ENCODE data around the gene DBF4B.

DBF4B gene

DNA sequence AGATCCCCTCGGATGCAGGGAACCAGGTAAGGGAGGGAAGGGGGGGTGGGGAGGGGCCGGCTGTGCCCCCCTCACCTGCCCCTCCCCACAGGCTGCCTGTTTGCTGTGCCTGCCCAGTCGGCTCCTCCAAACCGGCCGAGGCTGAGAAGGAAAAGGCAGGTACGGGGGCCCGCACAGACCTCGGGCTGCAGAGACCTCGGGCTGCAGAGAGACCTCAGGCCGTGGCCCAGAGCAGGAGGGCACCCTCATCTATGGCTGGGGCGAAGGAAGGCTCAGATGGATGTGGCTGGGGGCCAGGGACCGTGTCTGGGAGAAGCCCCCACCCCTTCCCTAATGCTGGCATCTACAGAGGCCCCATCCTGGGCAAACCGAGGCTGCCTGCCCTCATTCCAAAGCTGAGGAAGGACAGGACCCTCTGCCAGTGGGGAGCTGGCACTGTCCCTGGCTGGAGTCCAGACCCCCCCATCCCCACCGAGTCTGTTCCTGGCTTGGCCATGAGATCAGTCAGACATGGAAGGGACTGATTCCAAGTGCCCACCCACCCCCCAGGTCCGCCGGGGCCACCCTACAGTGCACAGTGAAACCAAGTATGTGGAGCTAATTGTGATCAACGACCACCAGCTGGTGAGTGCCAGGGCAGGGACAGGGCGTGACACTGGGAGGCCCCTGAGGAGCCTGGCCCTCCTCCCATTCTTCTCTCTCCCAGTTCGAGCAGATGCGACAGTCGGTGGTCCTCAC is 64.0 kb downstream of the DBF4B start:
- H3K4me3 ChIP-seq (ENCODE audit: low read length), result no peak overlapping the region
- no peak for DNase-seq (ENCODE audit: low read depth, low spot score)

GRCh38 chr17:44773140-44773539 is 64.7 kb downstream of the DBF4B start:
- H3K4me3 ChIP-seq (ENCODE audit: low read length), result no peak overlapping the region
- DNase-seq (ENCODE audit: low read depth, low spot score), result no peak

DNA sequence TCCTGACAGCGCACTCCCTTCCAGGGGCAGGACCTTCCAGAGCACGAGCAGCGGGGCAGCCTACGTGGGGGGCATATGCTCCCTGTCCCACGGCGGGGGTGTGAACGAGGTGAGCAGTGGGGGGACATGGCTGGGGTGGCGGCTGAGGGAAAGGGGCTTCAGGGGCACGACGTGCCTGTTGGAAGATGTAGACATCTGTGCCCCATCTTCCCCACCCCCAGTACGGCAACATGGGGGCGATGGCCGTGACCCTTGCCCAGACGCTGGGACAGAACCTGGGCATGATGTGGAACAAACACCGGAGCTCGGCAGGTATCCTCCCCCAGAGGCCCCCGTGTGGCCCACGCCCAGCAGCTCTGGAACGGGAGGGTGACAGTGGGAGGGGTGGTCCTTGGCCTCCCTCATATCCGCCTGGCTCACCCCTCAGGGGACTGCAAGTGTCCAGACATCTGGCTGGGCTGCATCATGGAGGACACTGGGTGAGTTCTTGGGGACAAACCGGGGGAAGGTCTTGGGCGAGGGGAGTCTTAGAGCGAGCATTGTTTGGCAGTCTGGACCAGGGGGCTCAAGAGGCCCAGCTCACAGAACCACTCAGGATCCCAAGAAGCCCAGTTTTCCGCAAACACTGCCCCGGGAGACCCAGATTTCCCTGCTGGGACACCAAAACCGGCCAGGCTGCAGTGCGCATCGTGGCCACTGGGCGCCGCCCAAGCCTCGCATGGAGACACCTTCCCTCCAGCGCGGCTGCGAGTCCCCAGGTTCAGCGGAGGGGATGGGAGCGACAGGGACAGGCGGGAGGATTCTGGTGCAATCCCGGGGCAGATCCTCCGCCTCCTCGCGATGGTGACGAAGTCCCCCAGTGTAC is 66.0 kb downstream of the DBF4B start:
- peak overlapping the region; percentile 70 for H3K4me3 ChIP-seq (ENCODE audit: low read length)
- peak; percentile 55 for DNase-seq (ENCODE audit: low read depth, low spot score)

DNA sequence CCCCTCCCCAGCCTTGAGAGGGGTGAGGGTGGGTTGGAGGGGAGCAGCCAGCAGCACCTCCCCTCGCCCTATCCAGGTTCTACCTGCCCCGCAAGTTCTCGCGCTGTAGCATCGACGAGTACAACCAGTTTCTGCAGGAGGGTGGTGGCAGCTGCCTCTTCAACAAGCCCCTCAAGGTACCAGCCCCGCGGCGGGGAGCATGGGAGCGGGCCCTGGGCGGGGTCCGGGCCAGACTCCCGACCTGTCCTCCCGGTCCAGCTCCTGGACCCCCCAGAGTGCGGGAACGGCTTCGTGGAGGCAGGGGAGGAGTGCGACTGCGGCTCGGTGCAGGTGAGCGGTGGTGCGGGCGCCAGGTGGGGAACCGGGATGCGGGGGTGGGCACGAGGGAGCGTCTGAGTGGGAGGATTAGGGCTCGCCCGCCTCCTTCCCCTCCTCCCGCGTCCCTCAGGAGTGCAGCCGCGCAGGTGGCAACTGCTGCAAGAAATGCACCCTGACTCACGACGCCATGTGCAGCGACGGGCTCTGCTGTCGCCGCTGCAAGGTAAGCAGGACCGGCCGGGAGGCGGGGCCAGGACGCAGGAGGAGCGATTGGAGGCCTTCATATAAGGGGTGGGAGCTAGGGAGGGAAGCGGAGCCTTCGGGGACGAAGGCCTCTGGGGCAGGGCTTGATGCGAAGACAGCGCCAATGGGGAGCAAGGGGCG is 66.8 kb downstream of the DBF4B start:
- H3K4me3 ChIP-seq (ENCODE audit: low read length), result peak overlapping the region; percentile 70
- DNase-seq (ENCODE audit: low read depth, low spot score), result peak; percentile 98

DNA sequence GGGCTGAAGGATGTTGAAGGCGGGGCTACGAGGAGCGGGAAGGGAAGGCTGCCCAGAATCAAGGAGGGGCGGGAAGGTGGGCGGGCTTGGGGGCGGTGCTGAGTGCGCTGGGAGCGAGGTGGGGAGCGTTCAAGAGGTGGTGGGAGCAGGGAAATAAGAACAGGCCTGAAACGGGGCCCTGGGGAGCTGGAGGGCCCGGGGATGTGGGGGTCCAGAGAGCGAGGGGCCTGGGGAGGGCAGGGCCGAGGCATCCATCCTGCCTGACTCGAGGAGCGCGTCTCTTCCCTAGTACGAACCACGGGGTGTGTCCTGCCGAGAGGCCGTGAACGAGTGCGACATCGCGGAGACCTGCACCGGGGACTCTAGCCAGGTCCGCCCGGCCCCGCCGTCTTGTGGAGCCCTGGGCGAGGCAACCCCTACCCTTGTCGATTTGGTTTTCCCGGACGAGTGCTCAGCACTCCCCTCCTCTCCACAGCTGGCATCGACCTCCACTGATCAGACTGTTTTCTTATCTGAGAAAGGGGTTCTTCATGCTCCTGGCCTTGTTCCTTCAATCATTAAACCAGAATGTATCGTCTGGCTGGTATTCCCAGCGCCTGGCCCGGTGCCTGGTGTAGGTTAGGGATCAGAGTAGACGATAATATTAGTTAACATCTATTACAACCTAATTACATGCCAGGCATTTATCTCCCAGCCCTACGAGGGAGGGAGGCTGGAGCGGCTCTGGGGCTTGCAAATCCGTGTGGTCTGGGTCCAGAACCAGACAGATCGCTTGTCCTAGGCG is 67.6 kb downstream of the DBF4B start:
- no peak for DNase-seq (ENCODE audit: low read depth, low spot score)
- peak overlapping the region; percentile 70 for H3K4me3 ChIP-seq (ENCODE audit: low read length)

- H3K4me3 ChIP-seq (ENCODE audit: low read length), result no peak overlapping the region
- no peak for DNase-seq (ENCODE audit: low read depth, low spot score)
Measured at GRCh38 chr17:44776628-44777393, 68.3 kb downstream of the DBF4B start.

GRCh38 chr17:44777394-44778348 is 69.2 kb downstream of the DBF4B start:
- H3K4me3 ChIP-seq (ENCODE audit: low read length), result no peak overlapping the region
- DNase-seq (ENCODE audit: low read depth, low spot score), result no peak

GRCh38 chr17:44778656-44779210 is 70.3 kb downstream of the DBF4B start:
- DNase-seq (ENCODE audit: low read depth, low spot score), result no peak
- peak overlapping the region; percentile 53 for H3K4me3 ChIP-seq (ENCODE audit: low read length)

- DNase-seq (ENCODE audit: low read depth, low spot score), result peak; percentile 61
- peak overlapping the region; percentile 53 for H3K4me3 ChIP-seq (ENCODE audit: low read length)
Measured at GRCh38 chr17:44779211-44780025, 71.0 kb downstream of the DBF4B start.

GRCh38 chr17:44780161-44780560 is 71.7 kb downstream of the DBF4B start:
- no peak for DNase-seq (ENCODE audit: low read depth, low spot score)
- H3K4me3 ChIP-seq (ENCODE audit: low read length), result no peak overlapping the region

- H3K4me3 ChIP-seq (ENCODE audit: low read length), result no peak overlapping the region
- DNase-seq (ENCODE audit: low read depth, low spot score), result no peak
Measured at GRCh38 chr17:44780845-44781480, 72.5 kb downstream of the DBF4B start.

DNA sequence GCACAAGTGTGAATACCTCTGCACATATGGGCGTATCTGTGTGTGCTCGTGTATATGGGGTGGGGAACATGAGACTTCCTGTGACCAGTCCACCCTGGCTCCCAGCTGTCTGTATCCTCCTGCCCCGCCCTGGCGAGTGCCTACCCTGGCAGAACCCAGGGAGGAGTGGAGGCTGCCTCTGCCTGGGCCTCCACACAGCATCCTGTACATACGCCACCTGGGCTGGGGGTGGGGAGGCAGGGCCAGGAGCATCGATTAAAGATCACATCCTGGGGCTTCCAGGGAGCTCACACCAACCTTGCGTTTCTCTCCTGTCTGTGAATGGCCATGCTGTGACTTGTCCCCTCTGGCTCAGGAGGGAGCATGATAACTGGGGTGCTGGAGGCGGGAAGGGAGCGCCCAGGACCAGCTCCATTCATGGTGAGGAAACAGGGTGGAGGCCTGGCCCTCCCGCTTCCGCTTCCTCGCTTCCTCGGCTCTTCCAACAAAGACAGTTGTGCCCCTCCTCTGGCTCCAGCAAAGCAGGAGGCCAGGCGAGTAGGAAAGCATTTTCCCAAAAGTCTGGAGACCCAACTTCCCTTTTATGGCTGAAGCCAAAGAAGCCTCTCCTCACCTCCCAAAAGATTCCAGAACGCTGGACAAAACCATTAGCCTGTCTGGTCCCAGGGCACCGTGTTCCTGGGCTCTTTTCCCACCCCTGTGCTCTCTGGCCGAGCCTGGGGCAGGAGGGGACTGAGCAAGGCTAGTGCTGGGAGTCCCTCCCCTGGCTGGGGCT is 73.3 kb downstream of the DBF4B start:
- H3K4me3 ChIP-seq (ENCODE audit: low read length), result no peak overlapping the region
- DNase-seq (ENCODE audit: low read depth, low spot score), result no peak

DNA sequence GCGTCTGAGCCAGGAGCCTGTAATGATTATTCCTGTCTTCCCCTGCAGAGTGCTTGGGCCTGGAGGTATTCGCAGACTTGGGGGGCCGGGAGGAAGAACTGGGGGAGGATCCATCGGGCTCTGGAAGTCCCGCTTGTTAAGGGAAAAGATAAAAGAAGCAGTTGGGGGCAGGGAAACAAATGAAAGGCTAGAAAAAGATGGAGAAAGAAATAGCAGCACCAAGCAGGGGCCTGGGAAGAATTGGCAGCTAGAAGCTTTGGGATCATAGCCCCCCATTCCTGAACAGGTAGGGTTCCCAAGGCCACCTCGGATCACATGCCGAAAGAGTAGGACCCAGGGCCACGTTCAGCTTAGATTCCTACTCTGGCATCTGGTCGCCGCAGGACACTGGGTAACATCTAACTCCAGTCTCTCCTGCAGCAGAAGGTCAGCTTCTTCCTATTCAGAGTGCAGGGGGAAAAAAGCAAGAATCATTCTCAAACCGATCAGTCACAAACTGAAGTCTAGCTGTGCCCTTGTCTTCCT is 73.9 kb downstream of the DBF4B start:
- DNase-seq (ENCODE audit: low read depth, low spot score), result no peak
- H3K4me3 ChIP-seq (ENCODE audit: low read length), result no peak overlapping the region

GRCh38 chr17:44785921-44786320 is 77.5 kb downstream of the DBF4B start:
- H3K4me3 ChIP-seq (ENCODE audit: low read length), result no peak overlapping the region
- DNase-seq (ENCODE audit: low read depth, low spot score), result no peak

DNA sequence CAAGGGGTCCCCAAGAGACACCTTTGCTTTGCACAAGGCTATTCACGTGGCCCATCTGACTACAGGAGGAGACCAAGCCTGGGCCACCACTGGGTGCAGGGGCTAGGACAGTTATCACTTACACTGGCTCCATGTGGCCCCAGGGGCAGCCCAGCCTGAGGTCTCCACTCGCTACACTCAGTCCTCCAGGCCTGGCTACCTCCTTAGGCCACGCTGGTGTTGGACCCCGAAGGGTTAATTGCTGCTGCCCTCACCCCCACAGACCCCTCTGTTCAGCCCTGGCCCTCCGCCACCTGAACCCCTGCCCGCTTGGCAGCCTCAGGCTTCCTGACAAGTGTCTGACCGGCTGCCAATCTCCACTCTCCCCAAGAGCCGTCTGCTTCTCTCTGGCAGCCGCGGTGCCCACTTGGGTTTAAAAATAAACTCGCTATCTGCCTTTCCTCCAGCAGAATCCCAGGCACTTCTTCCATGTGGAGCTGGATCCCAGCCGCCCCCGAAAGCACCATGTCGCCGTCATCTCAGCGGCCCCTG is 78.2 kb downstream of the DBF4B start:
- no peak for DNase-seq (ENCODE audit: low read depth, low spot score)
- H3K4me3 ChIP-seq (ENCODE audit: low read length), result no peak overlapping the region

Data from Jurkat, Clone E6-1 (cell line).